ENCODE data around the gene MND1. TPM values are rescaled to one million over a fixed set of nuclear protein-coding genes. Genes with fewer than 3 reads are reported as not detected.
"Not testable (repeated sequence)": the region's sequence is repeated elsewhere in the genome, so short reads cannot be mapped to it uniquely, and the experiment has no call there.

The MND1 gene
- total RNA-seq, 1 experiment from 2014 or later = 25.3 TPM

GRCh38 chr4:153402366-153402765 is 57.9 kb downstream of the MND1 start:
- DNase-seq (ENCODE audit: low spot score) = no peak

- no peak for DNase-seq (ENCODE audit: low spot score)
These were observed 59.2 kb downstream of the MND1 start for GRCh38 chr4:153403726-153404125.

- DNase-seq (ENCODE audit: low spot score) = no peak
These were observed 63.4 kb downstream of the MND1 start for GRCh38 chr4:153407906-153408305.

GRCh38 chr4:153408932-153409331 is 64.4 kb downstream of the MND1 start:
- no peak for DNase-seq (ENCODE audit: low spot score)

GRCh38 chr4:153409412-153409811 is 64.9 kb downstream of the MND1 start:
- DNase-seq (ENCODE audit: low spot score) = no peak

GRCh38 chr4:153409924-153410501 is 65.5 kb downstream of the MND1 start:
- no peak for DNase-seq (ENCODE audit: low spot score)

- DNase-seq (ENCODE audit: low spot score) = no peak
These were observed 69.4 kb downstream of the MND1 start for GRCh38 chr4:153413842-153414241.

GRCh38 chr4:153416456-153416855 is 72.0 kb downstream of the MND1 start:
- not testable (repeated sequence) for DNase-seq (ENCODE audit: low spot score)

GRCh38 chr4:153418121-153418520 is 73.6 kb downstream of the MND1 start:
- peak; percentile 59 for DNase-seq (ENCODE audit: low spot score)

- DNase-seq (ENCODE audit: low spot score) = no peak
These were observed 74.1 kb downstream of the MND1 start for GRCh38 chr4:153418558-153418957.

- DNase-seq (ENCODE audit: low spot score) = no peak
These were observed 74.5 kb downstream of the MND1 start for GRCh38 chr4:153419029-153419428.

GRCh38 chr4:153419673-153420278 is 75.3 kb downstream of the MND1 start:
- DNase-seq (ENCODE audit: low spot score) = no peak

GRCh38 chr4:153420361-153420760 is 75.9 kb downstream of the MND1 start:
- DNase-seq (ENCODE audit: low spot score) = no peak

- no peak for DNase-seq (ENCODE audit: low spot score)
These were observed 77.5 kb downstream of the MND1 start for GRCh38 chr4:153421941-153422340.

GRCh38 chr4:153426207-153426885 is 81.9 kb downstream of the MND1 start:
- DNase-seq (ENCODE audit: low spot score) = no peak

GRCh38 chr4:153427363-153428071 is 83.0 kb downstream of the MND1 start:
- DNase-seq (ENCODE audit: low spot score) = no peak

GRCh38 chr4:153428941-153429475 is 84.5 kb downstream of the MND1 start:
- DNase-seq (ENCODE audit: low spot score) = no peak

GRCh38 chr4:153432965-153433753 is 88.7 kb downstream of the MND1 start:
- peak; percentile 95 for DNase-seq (ENCODE audit: low spot score)

GRCh38 chr4:153433754-153434105 is 89.2 kb downstream of the MND1 start:
- no peak for DNase-seq (ENCODE audit: low spot score)

- no peak for DNase-seq (ENCODE audit: low spot score)
These were observed 89.7 kb downstream of the MND1 start for GRCh38 chr4:153434190-153434589.

GRCh38 chr4:153438916-153439756 is 94.6 kb downstream of the MND1 start:
- no peak for DNase-seq (ENCODE audit: low spot score)

Measured in H4 (cell line).